BE2C (cell line): ENCODE measurements around the gene AIF1.

Experiments
- DNase-seq: peaks from one replicate; pipeline ENCODE4 v3.0.0-alpha.2; 2020
- H3K27me3 ChIP-seq: fragments of 250-450 bp; sonication (Bioruptor Pico); 2 replicates; pipeline ENCODE4 v1.5.1; 2020; ENCODE audit warnings: mild to moderate bottlenecking
- H3K36me3 ChIP-seq: fragments of 250-450 bp; sonication (Bioruptor Pico); 2 replicates; pipeline ENCODE4 v1.5.1; 2020; ENCODE audit warnings: mild to moderate bottlenecking
- H3K4me1 ChIP-seq: fragments of 250-450 bp; sonication (Bioruptor Pico); 2 replicates; pipeline ENCODE4 v1.5.1; 2020
- H3K4me3 ChIP-seq: 2 replicates; pipeline ENCODE4 v1.5.1; 2011; ENCODE audit warnings: low read depth, low read length
- H3K9me3 ChIP-seq: fragments of 250-450 bp; sonication (Bioruptor Pico); 2 replicates; pipeline ENCODE4 v1.5.1; 2020
- TF ChIP-seq, protein P1 (sequence below): IDR thresholded peaks from 2 replicates; pipeline ENCODE4 v1.5.1; 2012; ENCODE audit warnings: mild to moderate bottlenecking, low read depth, low read length

The AIF1 gene

DNA sequence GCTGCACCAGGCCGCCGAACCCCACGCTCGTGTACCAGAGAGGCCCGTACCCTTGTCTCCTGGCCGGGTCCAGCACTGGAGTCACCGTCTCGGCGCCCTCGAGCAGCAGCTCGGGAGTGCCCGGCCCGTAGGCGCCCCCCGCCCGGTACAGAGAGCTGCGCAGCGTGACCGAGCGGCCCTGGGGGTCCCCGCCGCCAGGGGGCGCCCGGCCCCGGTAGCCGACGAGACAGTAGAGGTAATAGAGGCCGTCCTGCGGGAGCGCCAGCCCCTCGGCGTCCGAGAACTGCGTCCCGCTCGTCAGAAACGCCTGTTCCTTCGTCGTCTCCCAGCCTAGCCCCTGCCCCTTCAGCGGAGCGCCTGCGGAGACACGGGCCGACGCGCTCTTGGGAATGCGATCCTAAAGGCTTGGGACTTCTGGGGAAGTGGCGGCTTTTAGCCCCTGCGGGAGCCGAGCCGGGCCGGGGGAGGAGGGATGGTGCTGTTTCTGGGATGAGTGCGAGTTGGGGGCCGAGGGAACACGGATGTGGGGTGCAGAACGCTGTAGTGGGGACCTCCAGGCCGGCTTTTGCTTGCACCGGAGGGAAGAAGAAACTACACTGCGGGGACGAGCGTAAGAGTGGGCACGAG is 34.1 kb upstream of the AIF1 start:
- Histone ChIP-seq H3K36me3 (no peaks in the 10 kb centered on the region), H3K9me3 (no peaks in the 10 kb centered on the region), H3K27me3 (no peaks in the 10 kb centered on the region), H3K4me3 (peak overlapping the region; percentile 86), H3K4me1 (peaks cover 5% of the 10 kb centered on the region; the same call in 1 of the 2 replicates)
- DNase-seq = peak; percentile 93
- TF ChIP-seq, protein P1, sequence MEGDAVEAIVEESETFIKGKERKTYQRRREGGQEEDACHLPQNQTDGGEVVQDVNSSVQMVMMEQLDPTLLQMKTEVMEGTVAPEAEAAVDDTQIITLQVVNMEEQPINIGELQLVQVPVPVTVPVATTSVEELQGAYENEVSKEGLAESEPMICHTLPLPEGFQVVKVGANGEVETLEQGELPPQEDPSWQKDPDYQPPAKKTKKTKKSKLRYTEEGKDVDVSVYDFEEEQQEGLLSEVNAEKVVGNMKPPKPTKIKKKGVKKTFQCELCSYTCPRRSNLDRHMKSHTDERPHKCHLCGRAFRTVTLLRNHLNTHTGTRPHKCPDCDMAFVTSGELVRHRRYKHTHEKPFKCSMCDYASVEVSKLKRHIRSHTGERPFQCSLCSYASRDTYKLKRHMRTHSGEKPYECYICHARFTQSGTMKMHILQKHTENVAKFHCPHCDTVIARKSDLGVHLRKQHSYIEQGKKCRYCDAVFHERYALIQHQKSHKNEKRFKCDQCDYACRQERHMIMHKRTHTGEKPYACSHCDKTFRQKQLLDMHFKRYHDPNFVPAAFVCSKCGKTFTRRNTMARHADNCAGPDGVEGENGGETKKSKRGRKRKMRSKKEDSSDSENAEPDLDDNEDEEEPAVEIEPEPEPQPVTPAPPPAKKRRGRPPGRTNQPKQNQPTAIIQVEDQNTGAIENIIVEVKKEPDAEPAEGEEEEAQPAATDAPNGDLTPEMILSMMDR = peak; percentile 88

DNA sequence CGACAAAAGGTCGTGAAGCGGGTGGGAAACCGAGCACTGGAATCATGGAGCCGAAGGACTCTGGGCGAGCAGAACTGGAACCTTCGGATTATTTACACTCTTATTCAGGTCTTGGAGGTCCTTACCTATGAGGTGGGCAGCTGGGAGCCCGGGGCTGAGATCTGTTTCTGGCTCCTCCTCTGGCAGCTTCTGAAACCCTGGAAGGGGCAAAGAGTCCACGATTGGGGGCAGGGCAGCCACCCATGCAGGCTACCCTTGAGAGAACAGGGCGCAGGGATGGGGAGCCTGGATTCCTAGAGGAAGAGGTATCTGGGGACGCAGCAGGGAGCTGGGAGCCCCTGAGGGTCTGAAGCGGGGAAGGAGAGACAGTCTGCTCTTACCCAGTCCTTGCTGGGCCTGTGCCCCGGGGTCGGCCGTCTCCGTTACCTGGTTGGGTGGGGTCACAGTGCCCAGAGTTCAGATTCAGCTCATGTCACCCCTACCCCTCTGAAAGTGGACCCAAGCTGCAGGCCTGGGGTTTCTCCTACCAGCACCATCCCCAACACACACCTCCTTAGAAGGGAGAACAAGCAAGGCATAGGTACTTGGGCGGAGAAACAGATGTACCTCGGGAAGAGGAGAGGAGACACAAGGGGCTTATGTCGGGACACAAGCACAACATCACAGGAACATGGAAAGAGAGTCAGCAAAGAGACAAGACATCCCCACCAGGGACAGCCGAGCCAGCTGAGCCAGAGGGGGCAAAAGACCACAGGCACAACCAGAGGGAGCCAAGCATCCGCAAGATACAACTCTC is 33.4 kb upstream of the AIF1 start:
- Histone ChIP-seq H3K36me3 (no peaks in the 10 kb centered on the region), H3K4me3 (peak overlapping the region; percentile 86), H3K4me1 (no peaks in the 10 kb centered on the region), H3K27me3 (no peaks in the 10 kb centered on the region), H3K9me3 (no peaks in the 10 kb centered on the region)
- TF ChIP-seq, protein P1 = no peak
- DNase-seq = no peak

DNA sequence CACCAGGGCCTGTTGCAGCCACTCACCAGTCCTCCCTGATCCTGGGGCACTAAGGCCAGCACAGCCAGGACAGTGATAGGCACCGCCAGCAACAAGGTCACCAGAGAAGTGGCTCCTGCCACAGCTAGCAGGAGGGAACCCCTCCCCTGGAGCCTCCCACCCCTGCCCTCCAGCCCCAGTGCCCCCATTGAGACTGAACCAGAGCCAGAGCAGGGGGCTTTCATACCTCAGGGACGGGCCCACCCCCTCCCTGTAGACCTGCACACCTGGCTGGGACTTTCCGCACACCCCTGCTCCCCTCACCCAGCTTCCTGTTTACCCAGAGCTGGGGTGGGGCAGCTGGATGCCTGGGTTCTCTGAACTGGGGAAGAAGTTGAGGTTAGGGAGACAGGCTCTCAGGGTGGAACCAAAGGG is 32.8 kb upstream of the AIF1 start, which contains the start of gene LTB:
LTB (minus strand) TSS at position 195 of the 414 bp plus-strand sequence; CDS start at position 188, 7 bp downstream.
- no peaks in the 10 kb centered on the region for H3K9me3 ChIP-seq
- no peak for DNase-seq
- H3K27me3 ChIP-seq = no peaks in the 10 kb centered on the region
- TF ChIP-seq, protein P1 = no peak
- H3K4me3 ChIP-seq = peak within 1 kb of the TSS; percentile 86
- no peaks in the 10 kb centered on the region for H3K36me3 ChIP-seq
- H3K4me1 ChIP-seq = no peaks in the 10 kb centered on the region

DNA sequence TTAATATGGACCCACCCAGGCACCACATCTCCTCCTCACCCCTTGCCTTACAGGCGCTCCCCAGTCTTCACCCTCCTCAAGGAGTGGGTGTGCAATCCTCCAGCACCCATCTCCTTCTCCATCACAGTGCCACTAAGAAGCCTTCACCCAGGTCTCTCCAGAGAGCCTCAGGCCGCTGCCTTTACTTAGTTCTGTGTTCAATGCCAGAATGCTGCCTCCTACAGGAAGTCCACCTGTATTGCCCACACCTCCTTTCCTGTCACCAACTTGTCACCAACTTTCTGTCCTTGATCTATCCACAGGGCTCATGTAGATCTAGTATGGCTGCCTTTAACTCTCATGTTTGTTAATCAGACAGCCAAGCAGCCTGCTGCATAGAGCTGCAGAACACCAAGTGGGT is 29.5 kb upstream of the AIF1 start:
- Histone ChIP-seq H3K9me3 (no peaks in the 10 kb centered on the region), H3K4me1 (peaks cover 13% of the 10 kb centered on the region), H3K36me3 (no peaks in the 10 kb centered on the region), H3K27me3 (no peaks in the 10 kb centered on the region), H3K4me3 (no peak overlapping the region)
- DNase-seq = no peak
- TF ChIP-seq, protein P1 = peak; percentile 55

DNA sequence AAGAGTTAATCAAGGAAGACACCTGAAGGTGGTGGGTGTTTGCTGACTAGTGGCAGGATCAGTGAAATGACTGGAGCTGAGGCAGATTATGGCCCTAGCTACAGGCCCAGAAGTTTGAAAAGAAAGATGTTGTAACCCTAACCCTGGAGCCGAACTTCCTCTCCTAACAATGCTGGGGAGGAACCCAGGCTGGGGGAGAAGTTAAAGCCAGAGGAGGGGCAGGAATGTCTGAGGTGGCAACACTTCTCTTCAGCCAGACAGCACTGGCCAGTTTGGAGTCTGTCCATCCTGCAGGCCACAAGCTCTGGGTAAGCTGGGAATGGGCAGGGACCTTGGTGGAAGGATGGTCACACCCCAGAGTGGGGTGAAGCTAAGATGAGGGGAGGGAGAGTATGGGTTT is 29.0 kb upstream of the AIF1 start, which contains the start of gene LST1:
LST1 (plus strand) TSS at position 270 of the 400 bp plus-strand sequence. CDS start 1,023 bp downstream, outside the sequence.
- H3K9me3 ChIP-seq = no peaks in the 10 kb centered on the region
- H3K4me1 ChIP-seq = peaks cover 13% of the 10 kb centered on the region
- H3K36me3 ChIP-seq = no peaks in the 10 kb centered on the region
- DNase-seq = no peak
- no peak within 1 kb of the TSS for H3K4me3 ChIP-seq
- no peaks in the 10 kb centered on the region for H3K27me3 ChIP-seq
- TF ChIP-seq, protein P1 = no peak
